ENCODE results near the gene PGM5.

- TF ChIP-seq ZBTB33 (IDR thresholded peaks at IDR 0.05; ENCODE audit: extremely low read depth, insufficient replicate concordance, low read length) (no peak), TCF7L2 (IDR thresholded peaks at IDR 0.05; ENCODE audit: borderline replicate concordance, extremely low read depth, insufficient read depth, insufficient read length) (no peak), POLR2AphosphoS5 (IDR thresholded peaks at IDR 0.05; ENCODE audit: low read depth, low read length) (no peak), YY1 (IDR thresholded peaks at IDR 0.05; ENCODE audit: extremely low read depth, insufficient replicate concordance, low read depth, low read length) (no peak), POLR2A (IDR thresholded peaks at IDR 0.05; ENCODE audit: borderline replicate concordance, extremely low read depth, insufficient read depth, insufficient read length) (no peak), JUND (IDR thresholded peaks at IDR 0.05) (no peak), ZNF274 (IDR thresholded peaks at IDR 0.05; ENCODE audit: low read depth, low read length) (no peak), SP1 (IDR thresholded peaks at IDR 0.05; ENCODE audit: low read depth) (no peak)
- TF ChIP-seq, protein P1, sequence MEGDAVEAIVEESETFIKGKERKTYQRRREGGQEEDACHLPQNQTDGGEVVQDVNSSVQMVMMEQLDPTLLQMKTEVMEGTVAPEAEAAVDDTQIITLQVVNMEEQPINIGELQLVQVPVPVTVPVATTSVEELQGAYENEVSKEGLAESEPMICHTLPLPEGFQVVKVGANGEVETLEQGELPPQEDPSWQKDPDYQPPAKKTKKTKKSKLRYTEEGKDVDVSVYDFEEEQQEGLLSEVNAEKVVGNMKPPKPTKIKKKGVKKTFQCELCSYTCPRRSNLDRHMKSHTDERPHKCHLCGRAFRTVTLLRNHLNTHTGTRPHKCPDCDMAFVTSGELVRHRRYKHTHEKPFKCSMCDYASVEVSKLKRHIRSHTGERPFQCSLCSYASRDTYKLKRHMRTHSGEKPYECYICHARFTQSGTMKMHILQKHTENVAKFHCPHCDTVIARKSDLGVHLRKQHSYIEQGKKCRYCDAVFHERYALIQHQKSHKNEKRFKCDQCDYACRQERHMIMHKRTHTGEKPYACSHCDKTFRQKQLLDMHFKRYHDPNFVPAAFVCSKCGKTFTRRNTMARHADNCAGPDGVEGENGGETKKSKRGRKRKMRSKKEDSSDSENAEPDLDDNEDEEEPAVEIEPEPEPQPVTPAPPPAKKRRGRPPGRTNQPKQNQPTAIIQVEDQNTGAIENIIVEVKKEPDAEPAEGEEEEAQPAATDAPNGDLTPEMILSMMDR (IDR thresholded peaks at IDR 0.05 in 2 of 3, conservative IDR thresholded peaks at IDR 0.05 in 1 of 3; ENCODE audit: borderline replicate concordance in 1 of 3, insufficient read depth in 1 of 3, low read depth in 2 of 3, low read length in 2 of 3), result no peak
Observed at GRCh38 chr9:68431307-68431706, 74.9 kb downstream of the PGM5 start.
